Posterior vena cava (tissue), 2 donors: ENCODE data around the gene USP46. TPM values are rescaled to one million over a fixed set of nuclear protein-coding genes. Genes with fewer than 3 reads are reported as not detected.

Experiments used
- DNase-seq: peaks from one replicate; pipeline ENCODE4 v3.0.0-alpha.2; 2020; ENCODE audit warnings: low spot score
- intact Hi-C, 2 donors: fragments of 100-400 bp; cut with DNase I; formaldehyde crosslinking; loops; one replicate each; pipeline versions ENCODE4 v1.14.1 to v1.14.2; 2022 to 2023
- total RNA-seq, 2 donors: library from RNA; stranded (reverse); fragmentation: NEBNext Ultra II Directional; extraction: Animal tissue kit (Norgen Biotek cat#: 25700); gene quantifications; one replicate each; pipeline ENCODE4 v1.2.1, GENCODE V29; 2021
- donor health status: DM: yes; HTN: yes; CAD: no.
- donor health status: DM: yes; HTN: yes; CAD: no.

Gene USP46
- total RNA-seq, 2 donors from 2014 or later: 17.1 to 18.3 TPM

DNA sequence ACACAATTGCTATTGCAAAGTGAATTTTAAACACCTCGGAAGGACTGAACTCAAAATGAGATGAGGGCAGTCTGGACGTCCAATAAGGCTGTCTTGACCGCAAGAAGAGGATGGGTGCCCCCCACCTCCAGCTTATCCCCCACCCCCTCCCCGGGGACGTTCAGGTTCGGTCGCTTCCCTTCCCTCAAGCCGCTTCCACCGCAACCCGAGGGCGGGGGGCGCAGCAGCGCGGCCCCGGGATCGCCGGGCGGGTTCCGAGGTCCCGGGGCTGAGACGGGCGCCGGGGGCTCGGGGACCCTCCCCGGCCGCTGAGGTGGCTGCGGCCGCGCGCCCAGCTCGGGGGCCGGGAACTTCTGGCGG, 480 bp downstream of the USP46 start:
- DNase-seq: no peak
- intact Hi-C loops: no loop called here

DNA sequence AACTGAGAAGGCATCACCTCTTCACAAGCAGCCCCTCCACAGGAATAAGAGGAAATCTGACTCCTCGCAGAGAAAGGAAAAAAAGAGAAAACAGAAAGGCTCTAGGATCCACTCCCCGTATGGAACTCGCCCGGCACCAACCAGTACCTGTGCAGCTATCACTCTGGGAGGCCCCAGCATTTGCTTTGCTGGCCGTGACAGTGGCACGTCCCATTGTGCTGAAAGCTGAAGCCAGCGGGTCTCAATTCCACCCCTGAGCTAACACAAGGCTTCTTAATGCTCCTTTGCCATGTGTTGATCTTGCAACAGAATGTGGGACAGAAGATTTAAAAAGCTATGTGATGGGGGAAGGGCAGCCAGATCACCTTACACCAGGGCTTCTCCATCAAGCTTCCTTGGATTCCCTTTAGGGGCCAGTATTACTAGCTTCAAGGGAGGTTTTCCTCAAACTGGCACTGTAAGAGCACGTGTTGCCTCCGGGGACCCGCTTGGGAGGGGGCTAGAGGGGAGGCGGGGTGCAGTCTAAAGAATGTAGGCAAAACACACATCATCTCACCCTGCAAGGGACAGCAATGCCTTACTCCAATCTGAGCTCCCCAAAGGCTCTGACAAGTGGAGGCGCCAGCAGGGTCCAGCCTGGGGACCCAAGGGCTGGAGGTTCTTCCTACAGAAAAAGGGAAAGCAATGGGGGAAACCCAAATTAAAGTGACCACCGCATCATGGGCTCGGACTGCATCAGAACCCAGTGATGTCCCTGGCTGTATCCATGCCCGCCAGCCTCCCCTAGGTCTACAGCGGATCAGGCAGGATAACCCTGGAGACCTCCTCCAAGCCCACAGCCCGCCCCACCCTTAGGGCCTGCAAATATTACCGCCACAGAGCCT, 1.2 kb downstream of the USP46 start:
- no peak for DNase-seq
- intact Hi-C loops: no loop called here

DNA sequence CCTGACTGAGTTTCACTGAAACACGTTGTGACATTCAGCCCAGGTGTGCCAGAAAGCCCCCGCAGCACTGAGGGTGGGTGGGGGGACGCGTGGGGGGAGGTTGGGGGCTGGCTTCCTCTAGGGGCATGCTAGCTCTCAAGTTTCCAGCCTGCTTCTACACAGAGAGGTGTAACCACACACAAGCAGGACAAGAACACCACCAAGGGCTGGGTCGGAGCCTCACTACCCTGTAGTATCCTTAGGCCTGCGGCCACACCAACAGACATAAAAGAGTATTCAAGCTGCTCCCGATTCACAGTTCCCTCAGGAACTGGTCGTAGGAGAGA, 1.8 kb downstream of the USP46 start:
- intact Hi-C loops: no loop called here
- DNase-seq: no peak

DNA sequence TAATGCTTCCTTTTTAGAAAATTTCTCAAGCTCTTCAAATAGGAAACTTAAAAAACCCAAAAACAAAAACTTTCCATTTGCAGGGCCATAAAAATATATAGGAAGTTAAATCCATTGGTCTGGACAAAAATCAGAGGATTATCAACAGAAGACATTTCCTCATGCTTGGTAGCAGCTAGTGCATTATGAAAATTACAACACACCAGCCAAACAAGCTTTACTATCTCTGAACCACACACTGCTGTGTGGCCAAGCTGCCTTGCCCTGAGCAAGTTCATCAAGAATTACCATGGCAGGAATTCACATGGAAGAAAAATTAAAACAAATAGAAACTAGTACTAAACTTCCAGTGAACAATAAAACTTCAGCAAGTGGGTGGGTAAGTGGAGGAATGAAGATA, 3.6 kb downstream of the USP46 start:
- no peak for DNase-seq
- intact Hi-C loops: no loop called here

DNA sequence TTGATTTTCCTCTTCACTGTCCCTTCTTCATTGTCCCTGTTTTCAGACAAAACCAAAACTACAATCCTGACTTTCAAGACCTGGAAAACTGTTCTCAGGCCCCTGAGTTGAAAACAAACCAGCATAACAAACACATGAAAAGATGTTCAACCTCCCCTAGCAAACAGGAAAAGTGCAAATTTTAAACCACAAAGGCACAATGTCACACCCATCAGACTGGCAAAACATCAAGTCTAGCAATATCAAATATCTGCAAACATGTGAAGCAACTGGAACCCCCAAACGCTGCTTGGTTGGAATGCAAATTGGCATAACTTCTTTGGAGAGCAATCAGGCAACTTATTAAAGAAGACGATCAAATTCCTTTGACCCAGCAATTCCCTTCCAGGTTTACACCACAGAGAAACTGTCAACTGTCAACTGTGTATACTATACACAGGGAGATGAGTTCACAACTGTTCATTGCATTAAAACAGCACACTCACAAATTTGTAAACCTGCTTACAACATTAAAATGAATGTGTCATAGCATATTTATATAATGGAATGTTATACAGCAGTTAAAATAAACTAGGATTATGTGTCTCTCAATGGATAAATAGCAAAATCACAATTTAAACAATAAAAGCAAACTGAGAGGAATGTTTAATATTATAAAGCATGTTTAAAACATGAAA, 7.0 kb downstream of the USP46 start:
- intact Hi-C loops: no loop called here
- no peak for DNase-seq

DNA sequence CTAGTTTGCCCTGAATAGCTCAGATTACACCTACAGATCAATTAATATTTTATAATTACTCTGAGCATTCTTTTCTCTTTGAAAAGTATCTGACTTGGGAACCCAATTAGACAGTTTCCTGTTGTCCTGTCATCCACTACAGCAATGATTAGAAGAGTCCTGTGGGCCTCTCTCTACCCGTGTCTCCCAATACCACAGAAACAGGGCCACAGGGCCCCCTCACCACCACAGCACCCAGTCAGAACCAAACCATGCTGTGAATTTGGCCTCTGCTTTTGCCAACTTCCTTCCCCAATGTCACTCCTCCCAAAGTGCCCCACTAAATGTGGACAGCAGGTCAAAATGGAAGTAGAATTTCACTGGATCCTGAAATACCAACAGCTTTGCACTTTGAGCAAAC, 10.3 kb downstream of the USP46 start:
- intact Hi-C loops: no loop called here
- DNase-seq: no peak

DNA sequence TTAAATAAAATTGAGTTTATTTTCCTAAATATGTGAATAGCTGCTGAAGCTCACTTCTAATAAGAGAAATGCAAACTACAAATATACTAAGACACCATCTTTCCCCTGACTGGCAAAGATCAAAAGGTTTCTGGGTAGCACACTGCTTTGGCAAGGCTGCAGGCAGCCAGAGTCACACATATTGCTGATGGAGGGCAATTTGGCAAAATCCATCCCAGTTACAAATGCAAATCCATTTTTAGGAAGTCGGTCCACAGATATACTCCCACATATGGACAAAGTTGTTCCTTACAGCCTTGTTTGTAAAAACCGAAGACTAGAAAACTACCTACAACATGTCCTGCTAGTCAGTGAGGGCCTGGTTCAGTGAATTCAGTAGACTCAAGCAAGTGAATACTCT, 12.4 kb downstream of the USP46 start:
- DNase-seq: no peak
- intact Hi-C loops: no loop called here

DNA sequence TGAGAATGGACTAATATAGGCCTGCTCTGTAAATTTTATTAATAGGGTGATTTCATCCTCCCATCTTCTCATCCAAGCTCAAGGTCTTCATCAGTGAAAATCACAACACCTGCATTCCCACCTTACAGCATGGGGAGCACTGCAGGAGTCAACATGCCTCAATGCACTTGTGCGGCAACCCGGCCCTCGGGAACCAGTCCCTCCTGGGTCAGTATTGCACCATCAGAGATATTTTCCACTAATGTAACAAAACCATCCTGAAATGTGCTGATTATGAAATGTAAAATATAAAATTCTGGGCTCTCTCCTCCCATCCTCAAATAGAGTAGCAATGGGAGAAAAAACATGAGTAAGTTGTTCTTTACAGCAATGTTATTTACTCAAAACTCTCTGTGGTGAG, 13.0 kb downstream of the USP46 start:
- intact Hi-C loops: no loop called here
- DNase-seq: no peak

DNA sequence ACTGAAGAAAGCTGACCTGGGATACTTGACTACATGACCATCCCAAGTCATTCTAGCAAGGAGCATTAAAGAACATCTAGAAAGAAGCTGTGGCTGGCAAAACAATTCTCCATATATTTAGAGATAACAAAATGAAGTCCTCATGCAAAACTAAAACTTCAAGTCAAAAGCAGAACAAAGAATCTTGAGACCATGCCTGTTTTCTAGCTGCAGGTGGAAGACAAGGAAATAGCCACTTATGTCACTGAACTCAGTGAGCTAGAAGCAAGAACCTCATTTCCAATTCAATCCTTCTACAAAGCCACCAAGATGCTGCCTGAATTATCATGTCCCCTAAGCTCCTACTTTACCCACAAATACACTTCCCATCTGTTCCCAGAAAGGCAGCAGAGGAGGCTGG, 13.8 kb downstream of the USP46 start:
- intact Hi-C loops: no loop called here

DNA sequence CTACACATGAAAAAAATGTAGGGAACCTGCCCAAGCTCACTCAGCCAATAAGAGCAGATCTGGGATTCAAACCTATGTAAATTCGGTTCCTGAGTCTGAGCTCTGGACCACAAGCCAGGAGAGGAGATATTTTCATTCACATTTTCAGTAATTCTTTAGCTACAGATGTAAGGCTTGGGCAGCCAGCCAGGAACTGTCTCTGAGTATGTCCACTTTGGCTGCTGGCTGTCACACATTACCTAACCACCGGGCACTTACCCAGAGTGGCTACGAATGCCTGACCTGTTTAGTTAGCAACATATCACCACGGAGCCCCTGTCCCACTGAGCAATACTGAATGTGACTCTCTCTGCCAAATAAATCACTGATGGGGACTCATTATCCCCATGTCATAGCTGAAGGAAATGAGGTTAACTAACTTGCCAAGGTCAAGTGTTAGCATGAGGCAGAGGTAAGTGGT, 15.3 kb downstream of the USP46 start:
- DNase-seq: peak; percentile 82
- intact Hi-C loops: no loop called here

More for the DNA sequence above, 13.8 kb downstream of the USP46 start:
- no peak for DNase-seq

DNA sequence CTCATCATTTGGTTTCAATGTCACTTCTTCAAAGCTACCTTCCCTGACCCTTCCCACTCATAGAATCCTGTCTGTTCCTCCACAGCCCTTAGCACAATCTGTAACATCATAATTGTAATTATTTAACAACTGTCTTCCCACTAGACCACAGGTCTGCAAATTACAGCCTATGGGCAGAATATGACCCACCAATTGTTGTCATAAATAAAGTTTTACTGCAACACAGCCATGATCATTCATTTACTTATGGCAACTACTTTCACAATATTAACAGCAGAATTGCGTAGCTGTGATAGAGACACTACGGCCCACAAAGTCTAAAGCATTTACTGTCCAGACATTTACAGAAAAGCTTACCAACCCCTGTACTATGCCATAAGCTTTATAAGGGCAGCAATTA, 15.9 kb downstream of the USP46 start:
- no peak for DNase-seq
- intact Hi-C loops: no loop called here

DNA sequence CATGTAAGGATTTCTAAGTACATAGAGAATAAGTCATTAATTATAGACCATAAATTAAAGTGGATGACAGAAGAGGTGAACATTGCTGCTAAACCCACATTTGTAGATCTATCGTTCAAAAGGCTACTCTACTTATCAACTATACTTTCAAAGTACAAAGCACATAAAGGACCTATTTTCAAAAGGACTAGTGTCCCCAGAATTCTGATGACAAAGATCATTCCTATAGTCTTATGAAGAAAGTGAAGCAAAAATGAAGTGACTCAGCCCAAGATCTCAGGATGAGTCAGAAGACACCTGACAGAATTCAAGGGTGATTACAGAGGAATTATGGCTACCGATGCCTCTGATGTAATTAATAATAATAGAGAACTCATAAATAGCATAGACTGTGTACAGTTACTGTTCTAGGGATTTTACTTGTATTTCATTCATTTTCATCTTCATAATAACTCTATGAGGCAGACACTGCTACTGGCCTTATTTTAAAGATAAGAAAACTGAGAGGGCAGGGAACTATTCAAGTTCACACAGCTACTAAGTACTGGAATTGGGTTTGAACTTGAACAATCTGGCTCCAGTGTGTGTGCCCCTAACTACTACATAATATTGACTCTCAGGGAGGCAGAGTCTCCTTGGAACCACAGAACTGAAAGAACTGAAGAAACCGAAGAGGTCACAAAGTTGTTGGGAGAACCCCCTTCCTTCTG, 17.1 kb downstream of the USP46 start:
- intact Hi-C loops: no loop called here
- DNase-seq: no peak

DNA sequence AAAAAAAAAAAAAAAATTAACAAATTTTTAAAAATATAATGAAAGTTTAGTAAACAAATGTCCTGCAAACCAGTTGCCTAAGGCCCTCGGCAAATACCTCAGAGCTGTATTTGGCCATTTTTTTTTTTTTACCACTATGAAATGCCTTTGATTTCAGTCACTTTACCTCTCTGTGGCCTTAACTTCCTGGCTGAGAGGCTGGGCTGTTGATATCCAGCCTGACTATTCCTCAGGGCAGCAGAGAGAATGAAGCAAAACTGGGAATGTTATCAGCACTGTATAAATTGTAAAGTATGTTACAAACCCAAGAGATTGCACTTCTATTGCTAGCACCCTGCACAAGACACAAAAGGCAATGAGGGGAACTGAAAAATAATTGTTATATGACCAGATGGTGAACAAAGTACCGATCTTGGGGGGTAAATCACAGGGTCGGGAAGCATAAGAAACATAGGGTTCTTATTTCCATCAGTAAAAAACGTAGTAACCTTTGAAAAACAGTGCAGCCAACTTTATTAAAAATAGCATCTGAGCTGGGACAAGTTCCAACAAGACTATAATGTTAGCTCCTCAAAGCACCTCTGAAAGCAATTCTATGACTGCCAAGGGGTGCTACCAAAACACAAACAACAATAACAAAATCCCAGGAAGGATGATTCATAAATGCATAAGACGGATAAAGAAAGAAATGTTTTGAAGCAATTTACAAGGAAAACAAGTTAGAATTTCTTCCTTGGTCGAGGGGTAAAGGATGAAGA, 18.1 kb downstream of the USP46 start:
- no peak for DNase-seq
- intact Hi-C loops: no loop called here

DNA sequence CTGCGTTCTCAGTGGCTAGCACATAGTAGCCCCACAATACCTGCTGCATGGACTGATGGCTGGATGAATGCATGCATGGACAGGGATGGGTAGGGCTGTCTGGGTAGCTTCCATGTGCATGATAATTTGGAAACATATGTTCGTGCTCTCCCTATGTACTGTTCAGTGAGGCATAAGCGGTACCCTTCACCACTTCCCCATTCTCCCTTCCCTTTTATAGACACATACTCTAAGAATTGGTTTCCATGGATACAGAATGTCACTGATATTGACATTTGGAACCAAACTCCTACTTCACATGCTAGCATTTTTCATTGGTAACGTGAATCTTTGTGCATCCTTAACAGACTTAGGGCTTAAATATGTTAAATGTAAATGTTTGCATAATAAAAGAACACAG, 20.4 kb downstream of the USP46 start:
- no peak for DNase-seq
- intact Hi-C loops: no loop called here

DNA sequence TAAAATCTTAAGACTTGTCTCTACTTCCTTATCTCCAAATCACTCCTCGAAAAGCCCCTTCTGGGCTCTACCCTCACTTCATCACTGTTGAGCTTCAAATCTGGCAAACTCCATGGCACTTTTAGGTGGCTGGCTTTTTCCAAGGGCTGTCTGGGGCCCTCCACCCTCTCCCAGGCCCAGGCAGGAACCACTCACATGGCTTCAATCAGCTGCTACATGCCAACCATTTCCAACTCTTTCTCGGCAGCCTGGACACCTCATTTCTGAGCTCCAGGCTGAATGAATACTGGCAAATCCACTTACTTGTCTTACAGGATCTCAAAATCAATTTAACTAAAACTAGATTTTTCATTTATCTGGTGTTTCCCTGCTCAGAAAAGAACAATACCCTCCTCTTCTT, 22.0 kb downstream of the USP46 start:
- intact Hi-C loops: no loop called here

DNA sequence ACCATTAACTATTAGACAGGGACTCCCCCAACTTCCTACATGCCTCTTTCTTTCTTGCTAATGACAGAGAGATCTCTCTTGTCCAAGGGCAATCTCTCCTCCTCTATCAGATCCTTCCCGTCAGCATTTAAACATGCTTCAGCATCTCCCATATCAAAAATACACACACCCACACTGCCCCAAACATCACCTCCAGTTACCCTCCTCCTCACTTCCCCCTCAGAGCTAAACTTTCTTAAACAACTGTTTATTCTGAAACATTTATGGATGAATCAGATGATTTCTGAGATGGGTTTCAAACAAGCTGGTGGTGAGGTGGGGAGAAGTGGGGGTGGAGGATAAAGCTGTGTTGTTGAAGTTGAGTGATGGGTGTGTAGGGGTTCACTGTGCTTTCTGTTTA, 23.5 kb downstream of the USP46 start:
- no peak for DNase-seq
- intact Hi-C loops: no loop called here

More for the DNA sequence above, 22.0 kb downstream of the USP46 start:
- no peak for DNase-seq

DNA sequence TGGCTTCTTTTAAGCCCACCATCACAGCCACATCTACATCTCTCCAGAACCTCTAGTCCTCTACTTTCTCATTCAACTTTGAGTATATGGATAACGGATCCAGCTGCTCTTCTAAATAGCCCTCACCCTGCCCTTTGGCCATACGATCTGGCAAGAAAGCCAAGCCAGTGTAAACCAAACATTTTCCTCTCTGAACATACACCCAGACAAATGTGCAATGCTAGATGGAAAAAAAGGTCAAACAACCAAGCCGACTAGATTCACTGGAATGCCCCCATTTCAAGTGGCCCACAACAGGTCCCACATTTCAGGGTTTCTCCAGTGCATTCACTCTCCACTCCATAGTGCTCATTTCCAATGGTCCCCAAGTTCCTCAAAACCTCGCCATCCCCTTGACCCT, 24.0 kb downstream of the USP46 start:
- DNase-seq: no peak
- intact Hi-C loops: no loop called here

DNA sequence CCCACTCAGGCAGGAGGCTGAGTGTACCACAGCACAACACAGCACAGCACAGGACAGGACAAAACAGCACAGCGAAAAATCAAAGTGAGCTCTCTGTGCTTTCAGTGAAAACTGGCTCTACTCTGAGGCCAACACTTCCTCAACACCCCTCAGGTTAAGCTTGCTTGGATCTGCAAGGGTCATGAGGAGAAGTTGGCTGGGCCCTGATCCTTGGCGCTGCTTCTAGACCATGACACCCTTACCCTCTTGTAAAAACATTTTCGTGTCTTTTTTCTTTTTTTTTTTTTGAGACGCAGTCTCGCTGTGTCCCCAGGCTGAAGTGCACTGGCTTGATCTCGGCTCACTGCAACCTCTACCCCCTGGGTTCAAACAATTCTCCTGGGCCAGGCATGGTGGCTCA, 25.3 kb downstream of the USP46 start:
- DNase-seq: no peak
- intact Hi-C loops: no loop called here

DNA sequence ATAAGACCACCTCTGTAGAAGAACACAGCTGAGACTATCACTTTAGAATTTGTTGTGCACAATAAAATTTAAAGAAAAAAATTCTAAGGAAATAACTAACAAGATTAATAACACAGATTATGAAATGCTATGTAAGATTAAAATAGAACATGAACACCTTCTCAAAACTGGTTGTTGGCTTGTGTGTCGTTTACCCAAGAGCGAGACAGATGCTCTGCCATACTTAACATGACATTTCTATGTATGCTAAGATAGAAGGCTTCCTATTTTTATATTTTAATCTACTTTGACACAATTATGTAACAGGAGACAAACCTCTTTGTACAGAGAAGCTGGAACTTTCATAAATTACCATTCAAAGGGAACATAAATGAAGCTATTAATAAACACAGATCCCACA, 30.1 kb downstream of the USP46 start:
- DNase-seq: no peak
- intact Hi-C loops: no loop called here

DNA sequence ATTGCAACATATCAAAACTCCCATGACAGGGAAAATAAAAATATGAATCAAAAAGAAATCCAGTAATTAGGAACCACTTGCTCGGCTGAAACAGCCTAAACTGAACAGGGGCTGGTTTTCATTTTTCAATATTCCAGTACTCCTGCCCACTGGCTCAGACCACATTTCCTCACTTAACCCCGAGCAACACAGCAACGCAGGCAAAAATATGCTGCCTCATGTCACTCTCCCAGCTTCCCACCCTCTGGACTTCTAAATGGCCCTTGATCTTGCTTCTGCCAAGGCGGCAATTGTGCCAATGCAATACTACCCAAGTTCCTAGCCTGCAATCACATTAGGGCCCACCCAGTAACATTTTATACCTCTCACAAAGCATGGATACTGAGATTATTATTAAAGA, 30.6 kb downstream of the USP46 start:
- intact Hi-C loops: no loop called here

More for the DNA sequence above, 30.6 kb downstream of the USP46 start:
- no peak for DNase-seq
